GM19395 (cell line): ENCODE results near the gene MICALL1.
A peak's percentile ranks its signal among the peaks of the same experiment; 100 is the strongest.
"Not testable (repeated sequence)": the region's sequence is repeated elsewhere in the genome, so short reads cannot be mapped to it uniquely, and the experiment has no call there.

Experiments used
- ATAC-seq: cut with Tn5 transposase; IDR thresholded peaks from one replicate; pipeline ENCODE4 v1.9.1; 2021; ENCODE audit warnings: mild to moderate bottlenecking, moderate library complexity; ENCODE audit not compliant: unreplicated experiment

MICALL1 gene

DNA sequence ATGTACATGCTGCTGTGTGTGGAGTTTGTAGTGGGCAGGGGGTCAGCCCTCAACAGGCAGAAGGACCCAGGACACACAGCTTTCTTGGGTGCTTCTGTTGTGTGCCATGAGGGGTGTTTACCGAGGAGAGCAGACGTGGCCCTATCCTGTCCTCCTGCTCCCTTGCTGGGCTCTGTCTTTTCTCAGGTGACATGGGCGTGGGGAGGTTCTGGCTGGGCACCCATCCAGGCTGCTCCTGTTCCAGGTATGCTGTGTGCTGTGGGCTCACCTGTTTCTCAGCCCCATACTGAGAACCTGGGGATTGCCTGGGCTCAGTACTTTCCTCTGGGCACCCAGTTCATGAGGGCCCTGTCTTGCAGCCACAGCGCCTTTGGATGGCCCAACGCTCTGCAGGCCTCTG is 23.3 kb downstream of the MICALL1 start:
- ATAC-seq, result no peak

DNA sequence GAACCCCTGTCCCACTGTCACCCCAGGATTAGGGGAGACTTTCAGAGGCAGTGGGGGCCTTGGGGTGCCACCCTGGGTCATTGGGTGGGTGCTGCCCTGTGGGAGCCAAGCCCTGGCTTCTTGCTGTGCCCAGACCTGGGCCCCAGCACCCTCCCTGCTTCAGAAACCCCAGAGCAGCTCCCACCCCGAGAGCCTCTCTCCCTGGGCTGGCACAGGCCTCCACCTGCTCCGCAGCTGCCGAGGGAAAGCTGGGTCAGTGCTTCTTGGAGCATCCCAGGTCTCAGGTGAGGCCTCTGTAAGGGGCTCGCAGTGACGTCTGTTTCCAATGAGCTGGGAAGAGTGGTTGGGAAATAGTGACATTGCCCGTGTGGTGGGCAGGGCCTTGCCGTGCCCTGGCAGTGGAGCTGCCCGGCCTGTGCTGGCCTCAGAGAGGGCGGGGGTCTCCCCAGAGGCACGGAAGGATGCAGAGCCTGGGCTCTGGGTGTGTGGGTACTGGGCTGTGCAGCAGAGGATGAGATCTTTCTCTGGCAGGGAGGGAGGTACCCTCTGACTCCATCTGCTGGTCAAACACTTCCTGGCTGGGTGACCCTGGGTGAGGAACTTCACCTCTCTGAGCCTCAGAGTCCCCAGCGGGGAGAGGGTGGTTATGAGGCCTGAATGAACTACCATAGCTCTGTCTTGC is 24.3 kb downstream of the MICALL1 start:
- ATAC-seq, result no peak

DNA sequence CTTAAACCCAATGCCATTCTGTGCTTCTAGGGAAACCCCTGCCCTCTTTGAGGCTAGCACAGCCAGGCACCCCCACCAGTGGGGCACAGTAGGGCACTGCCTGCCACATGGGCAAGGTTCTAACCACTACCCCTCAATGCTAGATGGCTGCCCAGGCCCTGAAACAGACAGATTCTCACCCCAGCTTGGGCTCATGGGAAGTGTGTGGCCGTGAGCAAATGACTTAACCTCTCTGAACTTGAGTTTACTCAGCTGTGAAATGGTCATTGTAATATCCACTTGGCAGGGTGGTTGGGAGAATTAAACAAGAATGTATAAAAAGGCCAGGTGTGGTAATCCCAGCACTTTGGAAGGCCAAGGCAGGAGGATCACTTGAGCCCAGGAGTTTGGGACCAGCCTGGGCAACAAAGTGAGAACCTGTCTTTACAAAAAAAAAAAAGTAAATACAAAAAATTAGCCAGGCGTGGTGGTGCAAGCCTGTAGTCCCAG is 24.9 kb downstream of the MICALL1 start:
- ATAC-seq, result no peak

DNA sequence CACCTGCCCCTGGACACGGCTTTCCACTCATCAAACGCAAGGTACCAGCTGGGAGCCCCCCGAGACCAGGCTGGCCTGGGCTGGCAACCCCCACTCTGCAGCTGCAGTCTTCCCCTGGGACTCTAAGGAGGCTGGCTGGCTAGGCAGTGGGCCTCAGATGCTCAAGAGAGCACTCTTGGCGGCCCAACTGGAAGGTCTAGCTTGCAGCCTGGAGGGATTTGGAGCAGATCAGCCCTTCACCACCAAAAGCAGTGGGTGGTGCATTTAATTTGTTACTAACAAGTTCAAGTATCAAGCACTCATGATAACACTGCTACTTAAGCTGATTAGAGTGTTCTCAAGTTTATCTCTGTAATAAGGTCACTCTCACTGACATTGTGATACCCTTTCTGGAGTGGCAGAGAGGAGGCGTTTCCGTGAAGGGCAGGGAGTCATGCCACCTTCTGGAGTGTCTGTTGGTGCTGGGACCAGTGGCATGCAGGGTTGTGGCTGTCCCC is 25.8 kb downstream of the MICALL1 start:
- ATAC-seq, result no peak

DNA sequence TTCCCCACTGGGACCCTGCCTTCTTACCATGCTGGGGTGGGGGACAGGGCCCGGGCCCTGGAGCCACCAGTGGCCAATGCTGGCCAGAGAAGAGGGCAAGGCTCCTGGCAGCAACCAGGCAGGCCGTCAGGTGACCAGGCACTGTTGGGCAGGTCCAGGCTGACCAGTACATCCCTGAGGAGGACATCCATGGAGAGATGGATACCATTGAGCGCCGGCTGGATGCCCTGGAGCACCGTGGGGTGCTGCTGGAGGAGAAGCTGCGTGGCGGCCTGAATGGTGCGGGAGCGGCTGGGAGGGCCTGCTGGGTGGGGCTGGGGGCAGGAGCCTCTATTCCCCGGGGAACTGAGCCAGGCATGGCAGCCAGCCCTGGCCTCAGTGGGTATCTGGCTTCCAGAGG is 26.3 kb downstream of the MICALL1 start:
- ATAC-seq, result no peak

DNA sequence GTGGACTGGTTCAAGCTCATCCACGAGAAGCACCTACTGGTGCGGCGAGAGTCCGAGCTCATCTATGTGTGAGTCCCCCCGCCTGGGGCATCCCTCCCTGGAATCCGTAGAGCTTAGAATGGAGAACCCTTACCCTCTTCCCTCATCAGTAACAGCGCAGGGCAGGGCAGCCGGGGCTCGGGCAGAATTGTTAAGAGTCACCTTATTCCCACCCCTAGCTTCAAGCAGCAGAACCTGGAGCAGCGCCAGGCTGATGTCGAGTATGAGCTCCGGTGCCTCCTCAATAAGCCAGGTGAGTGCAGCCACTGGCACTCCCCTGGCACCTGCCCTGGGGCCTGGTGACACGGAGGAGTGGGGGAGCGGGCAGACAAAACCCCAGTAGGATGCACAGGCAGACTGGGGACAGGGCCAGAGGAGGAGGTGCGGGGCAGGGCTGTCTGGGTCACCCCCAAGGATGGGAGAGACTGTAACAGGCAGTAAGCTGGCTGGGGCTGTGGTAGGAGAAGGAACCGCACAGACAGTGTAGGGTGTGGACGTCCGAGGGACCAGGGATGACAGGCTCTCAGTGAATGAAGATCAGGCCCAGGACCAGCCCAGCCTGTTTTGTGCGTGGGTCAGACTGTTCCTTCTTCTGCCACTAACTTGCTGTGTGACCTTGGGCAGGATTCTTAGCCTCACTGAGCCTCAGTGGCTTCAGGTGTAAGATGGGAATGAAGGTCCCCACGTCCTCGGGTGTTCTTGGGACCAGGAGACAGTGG is 26.9 kb downstream of the MICALL1 start:
- ATAC-seq, result no peak

DNA sequence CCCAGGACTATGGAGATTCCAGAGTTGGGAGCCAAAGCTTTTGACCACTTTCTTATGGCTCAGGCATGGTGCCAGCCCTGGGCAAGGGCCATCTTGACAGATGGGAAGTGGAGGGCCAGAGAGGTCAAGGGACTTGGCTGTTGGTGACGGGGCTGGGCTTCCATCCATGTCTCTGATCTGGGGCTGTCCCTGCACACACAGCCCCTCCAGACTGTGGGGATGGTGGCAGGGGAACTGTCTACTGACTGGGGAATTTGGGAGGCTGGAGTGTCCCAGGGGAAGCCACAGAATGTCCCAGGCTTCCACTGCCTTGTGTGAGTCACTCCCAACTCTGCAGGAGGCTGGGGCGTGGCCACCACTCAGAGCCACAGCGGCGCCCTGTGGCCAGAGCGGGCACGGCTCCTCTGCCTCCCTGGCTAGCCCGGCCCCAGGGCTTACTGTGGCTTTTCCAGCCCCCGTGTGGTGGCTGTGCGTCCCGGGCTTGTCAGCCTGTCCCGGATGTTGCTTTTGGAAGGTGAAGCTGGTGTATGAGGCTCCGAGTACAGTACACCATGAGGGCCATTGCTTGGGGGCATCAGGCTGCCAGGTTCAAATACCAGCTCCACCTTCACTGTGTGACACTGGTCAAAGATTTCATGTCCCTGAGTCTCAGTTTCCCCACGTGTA is 27.7 kb downstream of the MICALL1 start:
- ATAC-seq, result no peak

DNA sequence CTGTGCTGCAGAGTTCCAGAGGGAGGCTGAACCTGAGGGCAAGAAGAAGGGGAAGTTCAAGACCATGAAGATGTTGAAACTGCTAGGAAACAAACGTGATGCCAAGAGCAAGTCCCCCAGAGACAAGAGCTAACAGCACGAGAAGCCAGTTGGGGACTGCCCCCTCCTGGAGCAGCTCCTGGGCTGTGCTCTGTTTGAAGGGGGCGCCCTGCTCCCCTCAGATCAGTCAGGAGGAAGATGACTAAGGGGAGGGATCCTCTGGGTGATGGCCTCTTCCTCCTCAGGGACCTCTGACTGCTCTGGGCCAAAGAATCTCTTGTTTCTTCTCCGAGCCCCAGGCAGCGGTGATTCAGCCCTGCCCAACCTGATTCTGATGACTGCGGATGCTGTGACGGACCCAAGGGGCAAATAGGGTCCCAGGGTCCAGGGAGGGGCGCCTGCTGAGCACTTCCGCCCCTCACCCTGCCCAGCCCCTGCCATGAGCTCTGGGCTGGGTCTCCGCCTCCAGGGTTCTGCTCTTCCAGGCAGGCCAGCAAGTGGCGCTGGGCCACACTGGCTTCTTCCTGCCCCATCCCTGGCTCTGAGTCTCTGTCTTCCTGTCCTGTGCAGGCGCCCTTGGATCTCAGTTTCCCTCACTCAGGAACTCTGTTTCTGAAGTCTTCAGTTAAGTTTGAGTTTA is 34.7 kb downstream of the MICALL1 start:
- ATAC-seq, result no peak

DNA sequence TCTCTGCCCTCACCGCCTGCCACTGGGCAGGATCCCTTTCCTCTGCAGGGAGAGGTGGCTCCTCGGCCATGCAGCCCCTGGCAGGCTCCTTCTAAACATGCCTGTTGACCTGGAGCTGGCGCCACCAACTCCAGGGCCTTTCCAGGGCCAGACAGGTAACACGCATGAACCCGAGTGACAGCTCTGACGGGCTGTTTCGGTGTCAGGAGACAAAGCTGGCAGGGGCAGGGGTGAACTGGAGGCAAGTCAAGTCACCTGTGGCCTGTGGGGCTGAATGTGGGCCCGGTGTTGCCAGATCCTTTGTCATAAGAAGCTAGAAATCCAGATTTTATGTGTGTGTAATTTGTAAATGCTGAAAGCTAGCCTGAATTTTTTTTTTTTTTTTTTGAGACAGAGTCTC is 36.0 kb downstream of the MICALL1 start:
- no peak for ATAC-seq

DNA sequence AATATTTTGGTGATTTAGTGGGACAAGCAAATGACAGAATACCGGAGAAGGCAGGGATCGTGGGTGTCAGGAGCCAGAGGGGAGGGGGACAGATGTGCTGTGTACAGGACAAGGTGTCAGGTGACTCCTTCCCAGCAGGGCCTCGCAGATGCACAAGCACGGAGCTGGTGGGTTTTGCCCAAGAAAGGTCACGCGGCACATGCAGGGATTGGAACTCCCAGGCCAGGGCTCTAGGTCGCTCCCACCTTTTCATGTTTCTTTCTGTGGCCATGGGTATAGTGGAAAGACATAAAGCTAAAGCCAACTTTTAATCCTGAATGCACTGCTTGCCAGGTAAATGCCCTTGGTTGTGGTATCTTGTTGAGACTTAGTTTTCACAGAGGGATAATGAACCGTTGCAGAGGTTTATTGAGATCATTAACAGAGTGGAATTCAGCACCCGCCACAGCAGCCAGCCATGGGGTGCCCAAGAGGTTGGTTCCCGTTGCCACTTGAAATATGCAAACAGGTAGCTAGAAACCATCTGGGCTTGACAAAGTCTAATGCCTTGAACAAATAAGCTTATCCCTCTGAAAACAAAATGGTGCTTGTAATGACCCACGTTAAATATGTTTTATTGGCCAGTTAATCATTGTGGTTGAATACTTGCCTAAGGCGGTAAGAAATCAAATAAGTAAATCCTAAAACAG is 37.2 kb downstream of the MICALL1 start:
- ATAC-seq, result no peak

DNA sequence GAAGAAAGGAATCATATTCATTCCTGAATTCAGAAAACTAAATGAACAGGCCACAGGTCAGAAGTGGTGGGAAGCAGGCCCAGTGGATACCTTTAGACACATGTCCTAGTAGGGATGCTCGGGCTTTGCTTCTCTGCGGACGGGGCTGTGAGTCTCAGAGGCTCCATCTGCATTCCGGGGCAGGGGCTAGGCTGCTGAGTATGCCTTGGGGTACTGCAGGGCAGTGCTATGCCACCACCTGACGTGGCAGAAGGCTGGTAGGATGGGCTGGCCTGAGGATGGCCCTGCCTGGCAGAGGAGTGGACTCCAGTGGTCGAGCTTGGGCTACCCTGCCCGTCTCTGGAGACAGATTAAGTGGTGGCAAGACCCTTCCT is 37.7 kb downstream of the MICALL1 start:
- ATAC-seq, result no peak

DNA sequence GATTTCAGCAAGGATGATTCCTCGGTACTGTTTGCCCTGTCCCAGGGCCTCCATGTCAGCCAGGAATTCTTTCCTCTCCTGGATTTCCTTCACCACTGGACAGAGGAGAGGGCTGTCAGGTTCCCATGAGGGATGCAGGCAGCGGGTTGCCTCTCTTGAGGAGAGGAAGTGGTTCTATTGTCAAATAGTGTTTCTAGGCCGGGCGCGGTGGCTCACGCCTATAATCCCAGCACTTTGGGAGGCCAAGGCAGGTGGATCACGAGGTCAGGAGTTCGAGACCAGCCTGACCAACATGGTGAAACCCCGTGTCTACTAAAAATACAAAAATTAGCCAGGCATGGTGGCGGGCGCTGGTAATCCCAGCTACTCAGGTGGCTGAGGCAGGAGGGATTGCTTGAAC is 38.3 kb downstream of the MICALL1 start:
- not testable (repeated sequence) for ATAC-seq

DNA sequence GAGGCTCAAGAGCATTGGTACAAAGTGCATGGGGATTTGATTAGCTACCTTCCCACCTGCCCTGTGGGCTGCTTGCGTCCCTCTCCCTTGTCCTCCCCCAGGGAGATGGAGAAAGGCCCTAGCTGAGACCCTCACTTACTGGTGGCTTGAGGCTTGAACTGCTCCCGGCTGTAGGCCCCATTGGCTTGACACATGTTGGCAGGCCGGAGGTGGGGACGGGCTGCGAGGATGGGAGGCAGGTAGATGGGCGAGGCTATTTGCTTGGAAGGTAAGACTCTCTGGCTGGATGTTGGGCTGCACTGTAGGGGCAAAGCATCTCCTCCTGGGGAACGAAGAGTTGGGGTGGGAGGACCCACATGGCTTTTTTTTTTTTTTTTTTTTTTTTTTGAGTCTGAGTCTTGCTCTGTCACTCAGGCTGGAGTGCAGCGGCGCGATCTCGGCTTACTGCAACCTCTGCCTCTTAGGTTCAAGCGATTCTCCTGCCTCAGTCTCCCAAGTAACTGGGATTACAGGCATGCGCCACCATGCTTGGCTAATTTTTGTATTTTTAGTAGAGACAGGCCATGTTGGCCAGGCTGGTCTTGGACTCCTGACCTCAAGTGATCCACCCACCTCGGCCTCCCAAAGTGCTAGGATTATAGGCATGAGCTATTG is 41.2 kb downstream of the MICALL1 start:
- ATAC-seq, result not testable (repeated sequence)

DNA sequence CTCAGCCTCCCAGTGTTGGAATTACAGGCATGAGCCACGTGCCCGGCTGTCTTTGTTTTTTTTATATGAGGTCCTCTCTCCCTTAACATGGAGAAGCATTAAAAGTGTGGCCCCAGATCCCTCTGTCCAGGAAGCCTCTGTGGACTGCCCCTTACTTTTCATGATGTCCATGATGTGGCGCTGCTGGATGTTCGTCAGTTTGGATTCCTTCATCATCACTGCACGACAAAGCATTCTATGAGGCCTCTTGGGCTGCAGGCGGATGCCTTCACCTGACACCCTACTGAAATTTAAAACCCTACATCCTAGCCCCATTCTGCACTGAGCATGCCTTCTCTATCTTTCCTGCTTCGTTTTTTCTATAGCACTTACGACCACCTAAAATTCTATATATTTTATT is 45.2 kb downstream of the MICALL1 start:
- no peak for ATAC-seq

DNA sequence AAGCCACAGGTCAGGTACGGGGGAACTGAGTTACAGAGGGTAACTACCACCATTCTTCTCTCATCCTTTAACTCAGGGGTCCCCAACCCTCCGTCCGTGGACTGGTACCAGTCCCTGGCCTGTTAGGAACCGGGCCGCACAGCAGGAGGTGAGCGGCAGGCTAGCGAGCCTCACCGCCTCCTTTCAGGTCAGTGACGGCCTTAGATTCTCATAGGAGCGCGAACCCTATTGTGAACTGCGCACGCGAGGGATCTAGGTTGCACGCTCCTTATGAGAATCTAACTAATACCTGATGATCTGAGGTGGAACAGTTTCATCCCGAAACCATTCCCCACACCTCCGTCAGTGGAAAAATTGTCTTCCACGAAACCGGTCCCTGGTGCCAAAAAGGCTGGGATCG is 46.5 kb downstream of the MICALL1 start:
- not testable (repeated sequence) for ATAC-seq

DNA sequence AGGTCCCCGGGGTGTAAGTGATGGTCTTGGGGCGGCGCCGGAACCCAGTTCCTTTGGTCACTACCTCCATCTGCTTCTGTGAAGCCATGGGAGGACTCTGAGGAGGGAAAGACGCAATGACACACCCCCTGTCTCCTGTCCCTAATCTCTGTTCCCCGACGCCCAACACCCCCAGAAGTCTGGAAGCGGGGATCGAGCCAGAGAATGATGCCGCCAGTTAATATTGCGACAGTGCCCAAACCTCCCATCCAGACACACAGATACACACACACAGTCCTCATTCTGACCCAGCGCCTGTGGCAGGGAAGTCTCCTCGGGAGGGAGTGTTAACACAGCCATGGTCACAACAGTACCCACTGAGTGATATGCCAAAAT is 47.0 kb downstream of the MICALL1 start:
- ATAC-seq, result peak; percentile 33

DNA sequence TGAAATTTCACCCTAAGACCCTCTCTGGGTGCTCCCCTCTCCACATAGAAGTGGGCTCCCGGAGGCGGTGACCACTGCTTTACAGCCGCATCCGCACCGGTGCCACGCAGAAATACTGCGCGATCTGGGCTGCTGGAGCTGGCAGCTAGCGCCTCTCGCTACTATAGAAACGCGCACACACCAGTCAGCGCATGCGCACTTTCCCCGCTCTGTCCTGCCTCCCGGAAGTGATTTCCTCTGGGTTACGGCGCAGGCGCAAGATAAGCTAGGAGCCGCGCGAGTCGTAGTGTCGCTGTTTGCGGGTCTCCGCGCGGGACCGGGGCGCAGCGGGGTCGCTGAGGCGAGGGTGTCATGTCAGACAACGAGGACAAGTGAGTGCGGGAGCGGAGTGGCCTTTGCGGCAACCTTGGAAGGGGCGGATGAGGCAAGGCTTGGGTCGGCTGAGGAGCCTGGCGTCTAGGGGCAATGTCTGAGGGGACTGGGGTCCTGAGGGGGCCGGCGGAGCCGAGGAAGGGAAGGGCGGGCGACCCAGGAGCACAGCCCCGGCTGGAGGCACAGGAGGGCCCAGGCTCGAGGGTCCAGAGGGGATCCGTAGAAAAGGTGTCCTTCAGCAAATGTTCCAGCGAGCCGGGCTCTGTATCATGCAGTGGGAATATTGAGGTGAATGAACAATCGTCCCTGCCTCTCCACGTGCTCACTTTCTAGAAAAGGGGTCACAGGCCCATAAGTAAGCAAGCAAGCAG is 47.5 kb downstream of the MICALL1 start, which contains the start of the genes C22orf23 and POLR2F:
C22orf23 (minus strand) TSS at position 165 of the 743 bp plus-strand sequence. CDS start 452 bp downstream, outside the sequence.
POLR2F (plus strand) TSS at position 263 of the 743 bp plus-strand sequence; CDS start at position 352, 89 bp downstream.
- ATAC-seq, result peak; percentile 79

DNA sequence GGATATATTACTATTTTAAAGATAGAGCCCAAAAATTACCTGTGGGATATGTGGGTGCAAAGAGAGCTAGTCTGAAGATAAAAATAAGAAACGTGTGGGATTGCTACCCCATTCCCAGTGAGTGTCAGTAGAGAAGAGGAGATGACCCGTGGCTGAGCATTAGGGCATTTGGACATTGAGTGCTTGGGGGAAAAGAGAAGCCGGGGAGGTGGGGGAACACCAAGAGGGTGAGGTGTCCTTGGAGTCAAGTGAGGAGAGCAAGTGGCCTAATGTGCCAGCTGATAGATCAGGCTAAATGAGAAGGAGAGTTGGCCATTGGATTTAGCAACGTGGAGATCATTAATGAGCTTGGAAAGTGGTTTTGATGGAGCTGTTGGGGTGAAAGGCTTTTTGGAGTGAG is 48.6 kb downstream of the MICALL1 start:
- ATAC-seq, result no peak

DNA sequence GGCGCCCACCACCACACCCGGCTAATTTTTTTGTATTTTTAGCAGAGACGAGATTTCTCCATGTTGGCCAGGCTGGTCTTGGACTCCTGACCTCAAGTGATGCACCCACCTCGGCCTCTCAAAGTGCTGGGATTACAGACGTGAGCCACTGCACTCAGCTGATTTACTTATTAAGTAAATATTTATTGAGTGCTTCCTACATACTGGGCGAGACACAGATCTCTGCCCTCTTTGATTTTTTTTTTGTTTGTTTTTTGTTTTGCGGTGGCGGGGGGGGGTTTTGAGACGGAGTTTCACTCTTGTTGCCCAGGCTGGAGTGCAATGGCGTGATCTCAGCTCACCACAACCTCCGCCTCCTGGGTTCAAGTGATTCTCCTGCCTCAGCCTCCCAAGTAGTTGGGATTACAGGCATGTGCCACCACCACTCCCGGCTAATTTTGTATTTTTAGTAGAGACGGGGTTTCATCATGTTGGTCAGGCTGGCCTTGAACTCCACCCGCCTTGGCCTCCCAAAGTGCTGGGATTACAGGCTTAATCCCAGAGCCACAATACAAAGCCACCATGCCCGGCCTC is 49.8 kb downstream of the MICALL1 start:
- ATAC-seq, result not testable (repeated sequence)
